ENCODE results near the gene LAMA4.

- TF ChIP-seq CTCF (IDR thresholded peaks at IDR 0.05) (no peak), EP300 (IDR thresholded peaks at IDR 0.05) (no peak), POLR2A (IDR thresholded peaks at IDR 0.05) (no peak)
Observed at GRCh38 chr6:112232845-112233256, 21.5 kb downstream of the LAMA4 start.

Data from ovary (tissue), 3 donors.